ENCODE data around the gene MBOAT7. TPM values are rescaled to one million over a fixed set of nuclear protein-coding genes. Genes with fewer than 3 reads are reported as not detected.
A peak's percentile ranks its signal among the peaks of the same experiment; 100 is the strongest.

Gene MBOAT7
- total and polyA plus RNA-seq, 2 experiments from 2014 or later: 109 to 133 TPM

DNA sequence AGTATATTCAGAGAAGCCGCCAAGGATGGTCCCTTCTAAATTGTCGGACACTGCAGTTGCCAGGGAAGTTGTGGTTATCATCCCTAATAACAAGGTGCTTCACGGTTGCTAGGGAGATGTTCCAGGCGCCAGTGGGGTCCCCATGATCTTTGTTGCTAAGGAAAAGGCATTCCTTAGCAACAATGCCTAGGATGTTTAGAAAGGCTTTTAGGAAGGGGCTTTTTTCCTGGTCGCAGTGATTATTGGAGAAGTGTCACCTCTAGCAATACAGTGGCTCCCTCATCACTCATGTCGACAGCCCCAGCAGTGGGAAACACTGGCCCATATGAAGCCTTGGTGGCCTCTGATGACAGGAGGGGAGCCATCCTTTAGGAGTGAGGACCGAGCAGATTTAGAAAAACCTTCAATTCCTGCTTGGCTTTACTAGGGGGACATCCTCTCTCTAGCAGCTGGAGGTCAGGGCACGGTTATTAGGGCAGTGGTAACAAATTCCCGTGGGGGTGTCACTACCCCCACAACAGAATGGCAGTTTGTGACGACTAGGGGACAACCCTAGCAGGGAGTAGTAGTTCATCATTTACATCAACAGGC lies 10.0 kb downstream of the MBOAT7 start:
- H3K4me1 ChIP-seq (ENCODE audit: insufficient read depth): no peaks in the 10 kb centered on the region
- WGBS, 2 experiments (ENCODE audit: low coverage in 1 of 2, low lambda C conversion rate in 2 of 2, missing lambda C conversion rate in 2 of 2): 97 to 98% methylated on average over 9 to 10 of the region's 10 CpGs

DNA sequence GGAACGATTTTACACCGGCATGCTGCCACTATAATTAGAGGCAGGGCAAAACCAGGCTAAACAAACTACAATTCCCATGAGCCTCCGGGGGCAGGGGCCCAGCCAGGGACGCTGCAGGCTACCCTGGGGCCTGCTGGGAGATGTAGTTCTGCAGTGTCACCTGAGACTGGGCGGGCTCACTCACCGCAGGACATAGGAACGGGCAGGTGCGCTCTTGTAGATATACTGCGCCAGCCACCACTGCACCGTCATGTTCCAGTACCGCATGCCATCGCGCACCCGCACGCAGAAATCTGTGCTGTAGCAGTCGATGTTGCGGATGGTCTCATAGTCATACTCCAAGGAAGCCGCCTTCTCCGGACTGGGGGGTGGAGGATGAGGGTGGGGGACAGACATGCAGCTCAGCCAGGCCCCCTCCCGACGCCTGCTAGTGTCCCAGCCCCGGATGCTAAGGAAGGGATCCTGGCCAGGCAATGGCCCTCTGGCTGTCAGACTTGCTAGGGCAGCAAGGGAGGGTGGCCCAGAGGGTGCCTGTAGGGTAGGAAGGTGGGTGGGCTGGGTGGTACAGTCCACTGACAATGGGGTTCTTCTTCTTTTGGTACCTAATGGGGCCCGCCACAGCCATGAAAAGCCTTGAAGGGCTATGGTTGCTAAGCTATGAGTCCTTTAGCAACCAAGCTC lies 10.7 kb downstream of the MBOAT7 start:
- DNase-seq: peak; percentile 30
- in situ Hi-C loops (cut with MboI): no loop called here
- peaks cover 16% of the 10 kb centered on the region; the same call in 1 of the 2 replicates for H3K36me3 ChIP-seq (ENCODE audit: low read depth)
- no peak overlapping the region for H2AFZ ChIP-seq
- no peaks in the 10 kb centered on the region for H4K20me1 ChIP-seq (ENCODE audit: insufficient read depth)
- no peaks in the 10 kb centered on the region for H3K9me2 ChIP-seq (ENCODE audit: insufficient read depth)
- no peaks in the 10 kb centered on the region for H3K27me3 ChIP-seq (replicated peaks; ENCODE audit: insufficient read depth)
- H3K4me3 ChIP-seq: no peak overlapping the region
- WGBS, 2 experiments (ENCODE audit: low coverage in 1 of 2, low lambda C conversion rate in 2 of 2, missing lambda C conversion rate in 2 of 2): 78 to 82% methylated on average over 22 to 23 of the region's 23 CpGs
- H3K27ac ChIP-seq: no peak overlapping the region
- H3F3A ChIP-seq (ENCODE audit: insufficient read depth): no peaks in the 10 kb centered on the region; the same call in 1 of the 2 replicates
- TF ChIP-seq EZH2phosphoT487 (IDR thresholded peaks at IDR 0.05; ENCODE audit: insufficient read depth, low read depth) (no peak), EZH2 (IDR thresholded peaks at IDR 0.05; ENCODE audit: insufficient read depth, poor library complexity, severe bottlenecking) (no peak)
- H3K4me1 ChIP-seq (ENCODE audit: insufficient read depth): no peaks in the 10 kb centered on the region
- H3K9ac ChIP-seq: no peak overlapping the region
- no peak overlapping the region for H3K4me2 ChIP-seq (ENCODE audit: unreplicated experiment)
- H3K79me2 ChIP-seq (ENCODE audit: insufficient read depth): no peaks in the 10 kb centered on the region
- no peaks in the 10 kb centered on the region for H3K9me3 ChIP-seq (ENCODE audit: low read depth)

More for the DNA sequence above, 10.0 kb downstream of the MBOAT7 start:
- peaks cover 16% of the 10 kb centered on the region; the same call in 1 of the 2 replicates for H3K36me3 ChIP-seq (ENCODE audit: low read depth)
- no peak overlapping the region for H3K27ac ChIP-seq
- H3K27me3 ChIP-seq (replicated peaks; ENCODE audit: insufficient read depth): no peaks in the 10 kb centered on the region
- in situ Hi-C loops (cut with MboI): no loop called here
- no peak overlapping the region for H3K9ac ChIP-seq
- H4K20me1 ChIP-seq (ENCODE audit: insufficient read depth): no peaks in the 10 kb centered on the region
- no peaks in the 10 kb centered on the region for H3K79me2 ChIP-seq (ENCODE audit: insufficient read depth)
- no peak overlapping the region for H3K4me2 ChIP-seq (ENCODE audit: unreplicated experiment)
- H3K9me3 ChIP-seq (ENCODE audit: low read depth): no peaks in the 10 kb centered on the region
- DNase-seq: no peak
- no peaks in the 10 kb centered on the region; the same call in 1 of the 2 replicates for H3F3A ChIP-seq (ENCODE audit: insufficient read depth)
- no peak for TF ChIP-seq EZH2phosphoT487 (IDR thresholded peaks at IDR 0.05; ENCODE audit: insufficient read depth, low read depth)
- no peak for TF ChIP-seq EZH2 (IDR thresholded peaks at IDR 0.05; ENCODE audit: insufficient read depth, poor library complexity, severe bottlenecking)
- no peak overlapping the region for H3K4me3 ChIP-seq
- H3K9me2 ChIP-seq (ENCODE audit: insufficient read depth): no peaks in the 10 kb centered on the region
- H2AFZ ChIP-seq: no peak overlapping the region

DNA sequence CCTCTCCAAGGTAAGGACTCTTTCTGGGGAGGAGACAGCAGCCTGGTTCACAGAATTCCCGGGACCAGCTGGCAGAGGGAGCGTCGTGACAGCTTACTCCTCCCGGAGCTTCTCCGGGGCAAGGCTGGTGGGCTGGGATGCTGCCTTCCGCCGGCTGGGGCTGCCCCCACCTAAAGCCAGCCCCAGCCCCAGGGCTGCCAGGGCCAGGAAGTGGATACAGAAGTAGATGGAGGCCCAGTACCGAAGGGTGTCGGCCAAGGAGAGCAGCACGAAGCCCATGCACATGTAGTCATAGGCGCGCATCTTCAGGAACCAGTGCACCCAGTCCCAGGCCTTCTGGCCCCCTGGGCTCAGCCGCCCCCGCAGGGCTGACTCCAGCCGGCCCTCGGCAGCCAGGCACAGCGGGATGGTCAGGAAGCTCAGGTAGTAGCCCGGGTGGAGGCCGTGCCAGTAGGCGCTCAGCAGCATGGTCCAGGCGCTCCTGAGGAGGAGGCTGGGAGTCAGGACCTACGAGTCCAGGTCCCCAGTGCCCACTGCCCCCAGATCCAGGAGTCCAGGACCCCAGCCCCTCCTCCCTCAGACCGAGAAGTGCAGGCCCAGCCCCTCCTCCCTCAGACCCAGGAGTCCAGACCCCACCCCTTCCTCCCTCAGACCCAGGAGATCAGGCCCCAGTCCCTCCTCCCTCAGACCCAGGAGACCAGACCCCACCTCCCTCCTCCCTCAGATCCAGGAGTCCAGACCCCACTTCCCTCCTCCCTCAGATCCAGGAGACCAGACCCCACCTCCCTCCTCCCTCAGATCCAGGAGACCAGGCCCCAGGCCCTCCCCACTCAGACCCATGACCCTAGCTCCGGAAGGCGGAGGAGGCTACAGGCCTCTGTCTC lies 15.2 kb downstream of the MBOAT7 start:
- 51 to 62% methylated on average over 24 to 25 of the region's 25 CpGs for WGBS, 2 experiments (ENCODE audit: low coverage in 1 of 2, low lambda C conversion rate in 2 of 2, missing lambda C conversion rate in 2 of 2)
- no peak overlapping the region for H3K4me2 ChIP-seq (ENCODE audit: unreplicated experiment)
- no peaks in the 10 kb centered on the region for H3K79me2 ChIP-seq (ENCODE audit: insufficient read depth)
- no peaks in the 10 kb centered on the region for H3K4me1 ChIP-seq (ENCODE audit: insufficient read depth)
- H4K20me1 ChIP-seq (ENCODE audit: insufficient read depth): no peaks in the 10 kb centered on the region
- no peak for TF ChIP-seq EZH2 (IDR thresholded peaks at IDR 0.05; ENCODE audit: insufficient read depth, poor library complexity, severe bottlenecking)
- no peak for TF ChIP-seq EZH2phosphoT487 (IDR thresholded peaks at IDR 0.05; ENCODE audit: insufficient read depth, low read depth)
- no peak for DNase-seq
- H3K9ac ChIP-seq: no peak overlapping the region
- H3K4me3 ChIP-seq: no peak overlapping the region
- H3K27me3 ChIP-seq (replicated peaks; ENCODE audit: insufficient read depth): no peaks in the 10 kb centered on the region
- no peaks in the 10 kb centered on the region for H3F3A ChIP-seq (ENCODE audit: insufficient read depth)
- in situ Hi-C loops (cut with MboI): no loop called here
- no peaks in the 10 kb centered on the region for H3K9me3 ChIP-seq (ENCODE audit: low read depth)
- no peak overlapping the region for H3K27ac ChIP-seq
- no peaks in the 10 kb centered on the region for H3K9me2 ChIP-seq (ENCODE audit: insufficient read depth)
- no peak overlapping the region for H2AFZ ChIP-seq
- peaks cover 9% of the 10 kb centered on the region; the same call in 1 of the 2 replicates for H3K36me3 ChIP-seq (ENCODE audit: low read depth)

GRCh38 chr19:54173359-54173699 lies 16.1 kb downstream of the MBOAT7 start:
- 38 to 43% methylated on average over 15 of the region's 15 CpGs for WGBS, 2 experiments (ENCODE audit: low coverage in 1 of 2, low lambda C conversion rate in 2 of 2, missing lambda C conversion rate in 2 of 2)
- no peak for DNase-seq

More at GRCh38 chr19:54173359-54173699, 16.1 kb downstream of the MBOAT7 start:
- Histone ChIP-seq H3K27ac (no peak overlapping the region), H3K36me3 (ENCODE audit: low read depth) (peaks cover 5% of the 10 kb centered on the region; the same call in 1 of the 2 replicates), H4K20me1 (ENCODE audit: insufficient read depth) (no peaks in the 10 kb centered on the region), H2AFZ (no peak overlapping the region), H3K4me1 (ENCODE audit: insufficient read depth) (no peaks in the 10 kb centered on the region), H3K4me3 (no peak overlapping the region), H3K79me2 (ENCODE audit: insufficient read depth) (no peaks in the 10 kb centered on the region), H3K4me2 (ENCODE audit: unreplicated experiment) (no peak overlapping the region), H3K9me3 (ENCODE audit: low read depth) (no peaks in the 10 kb centered on the region), H3F3A (ENCODE audit: insufficient read depth) (no peaks in the 10 kb centered on the region), H3K9me2 (ENCODE audit: insufficient read depth) (no peaks in the 10 kb centered on the region), H3K9ac (no peak overlapping the region), H3K27me3 (replicated peaks; ENCODE audit: insufficient read depth) (no peaks in the 10 kb centered on the region)
- in situ Hi-C loops (cut with MboI): no loop called here
- TF ChIP-seq EZH2 (IDR thresholded peaks at IDR 0.05; ENCODE audit: insufficient read depth, poor library complexity, severe bottlenecking) (no peak), EZH2phosphoT487 (IDR thresholded peaks at IDR 0.05; ENCODE audit: insufficient read depth, low read depth) (no peak)

All from GM23248 (cell line).